Measurements from ENCODE around the gene CCDC85B. TPM values are rescaled to one million over a fixed set of nuclear protein-coding genes. Genes with fewer than 3 reads are reported as not detected.
"Not testable (repeated sequence)": the region's sequence is repeated elsewhere in the genome, so short reads cannot be mapped to it uniquely, and the experiment has no call there.

Gene CCDC85B
- total RNA-seq = 43.6 TPM

- peak; percentile 94 to 95 (median 95) for DNase-seq (ENCODE audit: low read depth in 2 of 3, low spot score in 2 of 3)
These were observed at the start of gene CCDC85B for GRCh38 chr11:65890324-65891218. Gene CCDC85B, plus strand, starts transcription at chr11:65890673. Its CDS starts 111 bp downstream, at chr11:65890784.

- no peak for DNase-seq (ENCODE audit: low read depth in 2 of 3, low spot score in 2 of 3)
These were observed 48.3 kb upstream of the CCDC85B start for GRCh38 chr11:65842144-65842543.

DNA sequence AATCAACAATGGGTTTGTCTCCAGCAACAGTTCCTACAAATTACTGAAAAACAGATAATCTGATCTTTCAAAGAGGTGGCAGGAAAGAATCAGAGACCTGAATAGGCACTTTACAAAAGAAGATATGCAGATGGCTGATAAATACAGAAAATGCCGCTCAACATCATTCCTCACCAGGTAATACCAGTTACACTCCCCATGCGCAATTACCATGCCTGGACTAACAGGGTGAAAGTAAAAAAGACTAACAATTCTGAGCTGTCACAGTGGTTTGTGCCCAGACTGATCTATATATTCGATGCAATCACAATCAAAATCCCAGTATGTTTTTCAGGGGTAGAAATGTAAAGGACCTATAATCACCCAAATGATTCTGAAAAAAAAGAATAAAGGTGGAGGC, 46.7 kb upstream of the CCDC85B start:
- no peak for DNase-seq (ENCODE audit: low read depth in 2 of 3, low spot score in 2 of 3)

GRCh38 chr11:65844231-65844872, 46.1 kb upstream of the CCDC85B start:
- DNase-seq (ENCODE audit: low read depth in 2 of 3, low spot score in 2 of 3) = no peak

GRCh38 chr11:65847746-65848145, 42.7 kb upstream of the CCDC85B start:
- no peak for DNase-seq (ENCODE audit: low read depth in 2 of 3, low spot score in 2 of 3)

- DNase-seq (ENCODE audit: low read depth in 2 of 3, low spot score in 2 of 3) = not testable (repeated sequence)
These were observed 41.8 kb upstream of the CCDC85B start for GRCh38 chr11:65848693-65849092.

DNA sequence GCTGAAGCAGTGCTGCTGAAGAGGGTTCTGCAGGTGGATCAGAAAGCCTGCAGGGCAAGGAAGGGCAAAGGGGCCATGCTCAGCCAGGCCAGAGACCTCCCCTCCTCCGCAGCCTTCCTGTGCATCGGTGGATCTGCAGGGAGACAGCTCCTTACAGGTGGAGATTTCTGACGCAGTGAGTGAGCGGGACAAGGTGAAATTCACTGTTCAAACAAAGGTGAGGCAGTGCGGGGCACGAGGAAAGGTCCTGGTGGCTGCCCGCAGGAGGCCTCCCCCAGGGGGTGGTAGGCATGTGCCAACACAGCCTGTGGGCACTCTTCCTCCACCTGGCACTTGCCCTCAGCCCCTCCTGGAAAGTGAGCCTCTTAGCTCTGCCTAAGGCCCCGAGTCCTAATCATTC, 41.1 kb upstream of the CCDC85B start:
- no peak for DNase-seq (ENCODE audit: low read depth in 2 of 3, low spot score in 2 of 3)

- no peak for DNase-seq (ENCODE audit: low read depth in 2 of 3, low spot score in 2 of 3)
These were observed 40.7 kb upstream of the CCDC85B start for GRCh38 chr11:65849771-65850216.

DNA sequence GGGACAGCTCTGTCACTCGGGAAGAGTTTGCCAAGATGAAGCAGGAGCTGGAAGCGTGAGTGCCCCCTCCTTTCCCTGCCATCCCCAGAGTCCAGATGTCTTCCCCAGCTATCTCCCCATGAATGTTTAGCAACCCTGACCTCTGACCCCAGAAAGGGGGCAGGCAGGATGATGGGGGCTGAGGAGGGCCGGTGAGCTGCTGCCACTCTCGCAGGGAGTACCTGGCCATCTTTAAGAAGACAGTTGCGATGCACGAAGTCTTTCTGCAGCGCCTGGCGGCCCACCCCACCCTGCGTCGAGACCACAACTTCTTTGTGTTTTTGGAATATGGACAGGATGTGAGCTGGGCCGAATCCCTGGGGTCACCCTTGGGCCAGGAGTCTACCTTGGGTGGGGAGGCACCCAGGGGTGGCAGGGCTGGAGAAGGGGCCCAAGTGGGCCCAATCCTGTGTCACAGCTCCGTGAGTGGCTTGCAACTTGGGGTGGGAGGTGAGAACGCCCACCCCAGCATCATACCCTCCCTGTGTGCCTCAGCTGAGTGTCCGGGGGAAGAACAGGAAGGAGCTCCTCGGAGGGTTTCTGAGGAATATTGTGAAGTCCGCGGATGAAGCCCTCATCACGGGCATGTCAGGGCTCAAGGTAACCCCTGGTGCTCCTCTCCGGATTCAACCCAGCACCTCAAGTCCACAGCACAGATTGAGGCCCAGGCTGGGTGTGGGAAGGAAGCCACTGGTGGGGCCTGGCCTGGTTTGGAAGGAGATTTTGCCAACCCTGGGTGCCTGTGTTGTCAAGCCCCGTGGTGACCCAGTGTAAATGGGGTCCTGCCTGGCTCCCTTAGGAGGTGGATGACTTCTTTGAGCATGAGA, 40.0 kb upstream of the CCDC85B start:
- no peak for DNase-seq (ENCODE audit: low read depth in 2 of 3, low spot score in 2 of 3)

DNA sequence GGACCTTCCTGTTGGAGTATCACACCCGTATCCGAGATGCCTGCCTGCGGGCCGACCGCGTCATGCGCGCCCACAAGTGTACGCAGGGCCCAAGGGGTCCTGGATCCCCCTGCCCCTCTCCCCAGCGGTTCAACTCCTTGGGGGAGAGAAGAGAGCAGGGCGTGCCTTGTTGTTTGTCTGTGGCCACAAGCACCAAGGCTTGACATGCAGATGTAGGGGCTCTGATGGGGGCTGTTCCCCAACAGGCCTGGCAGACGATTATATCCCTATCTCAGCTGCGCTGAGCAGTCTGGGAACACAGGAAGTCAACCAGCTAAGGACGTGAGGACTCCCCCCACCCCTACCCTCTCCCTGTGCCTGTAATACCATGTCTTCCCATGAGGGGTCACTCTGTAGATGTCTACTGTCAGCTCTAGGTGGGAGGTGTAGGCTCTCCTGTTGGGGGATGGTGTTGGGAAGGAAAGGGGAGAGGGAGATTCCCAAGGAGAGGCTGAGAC, 39.3 kb upstream of the CCDC85B start:
- peak in 1 of 3 donors; percentile 31 for DNase-seq (ENCODE audit: low read depth in 2 of 3, low spot score in 2 of 3)

GRCh38 chr11:65851811-65852507, 38.5 kb upstream of the CCDC85B start:
- DNase-seq (ENCODE audit: low read depth in 2 of 3, low spot score in 2 of 3) = no peak

DNA sequence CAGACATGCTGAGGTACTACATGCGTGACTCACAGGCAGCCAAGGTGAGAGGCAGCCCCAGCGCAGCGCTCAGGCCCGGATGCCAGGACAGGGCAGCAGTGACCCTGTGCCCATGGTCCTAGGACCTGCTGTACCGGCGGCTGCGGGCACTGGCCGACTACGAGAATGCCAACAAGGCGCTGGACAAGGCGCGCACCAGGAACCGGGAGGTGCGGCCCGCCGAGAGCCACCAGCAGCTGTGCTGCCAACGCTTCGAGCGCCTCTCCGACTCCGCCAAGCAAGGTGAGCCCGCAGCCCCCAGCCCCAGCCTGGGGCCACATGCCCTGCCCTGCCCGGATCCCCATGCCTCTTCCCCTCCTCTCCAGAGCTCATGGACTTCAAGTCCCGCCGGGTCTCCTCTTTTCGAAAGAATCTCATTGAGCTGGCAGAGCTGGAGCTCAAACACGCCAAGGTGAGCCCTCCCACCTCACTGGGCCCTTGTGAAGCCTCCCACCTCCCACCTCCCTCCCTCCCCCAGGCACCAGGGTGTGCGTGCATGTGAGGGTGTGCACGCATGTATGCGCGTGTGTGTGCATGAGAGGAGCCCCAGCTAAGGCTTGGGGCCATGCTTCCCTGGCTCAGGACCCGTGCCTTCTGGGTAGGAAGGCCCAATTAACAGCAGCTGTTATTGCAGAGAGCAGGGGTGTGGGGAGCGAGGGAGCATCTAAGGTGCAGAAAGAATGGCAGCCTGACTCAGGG, 37.8 kb upstream of the CCDC85B start:
- no peak for DNase-seq (ENCODE audit: low read depth in 2 of 3, low spot score in 2 of 3)

GRCh38 chr11:65853246-65853979, 37.1 kb upstream of the CCDC85B start:
- DNase-seq (ENCODE audit: low read depth in 2 of 3, low spot score in 2 of 3) = no peak

GRCh38 chr11:65854161-65854592, 36.3 kb upstream of the CCDC85B start:
- no peak for DNase-seq (ENCODE audit: low read depth in 2 of 3, low spot score in 2 of 3)

GRCh38 chr11:65854852-65855837, 35.3 kb upstream of the CCDC85B start:
- DNase-seq (ENCODE audit: low read depth in 2 of 3, low spot score in 2 of 3) = no peak

- no peak for DNase-seq (ENCODE audit: low read depth in 2 of 3, low spot score in 2 of 3)
These were observed 34.5 kb upstream of the CCDC85B start for GRCh38 chr11:65855927-65856363.

- peak; percentile 52 to 63 (median 62) for DNase-seq (ENCODE audit: low read depth in 2 of 3, low spot score in 2 of 3)
These were observed 33.6 kb upstream of the CCDC85B start for GRCh38 chr11:65856689-65857499.
